H9 (cell line): ENCODE data around the gene CRABP1. TPM values are rescaled to one million over a fixed set of nuclear protein-coding genes. Genes with fewer than 3 reads are reported as not detected.
A peak's percentile ranks its signal among the peaks of the same experiment; 100 is the strongest.

ENCODE experiments used
- DNase-seq: peaks from one replicate; pipeline ENCODE4 v3.0.0-alpha.2; 2017
- H2AFZ ChIP-seq: one replicate; pipeline ENCODE4 v1.6.1; 2013; ENCODE audit warnings: mild to moderate bottlenecking, low read length, control low read depth, moderate library complexity
- H2AK5ac ChIP-seq: 2 replicates; pipeline ENCODE4 v1.6.1; 2013; ENCODE audit warnings: low read length, control low read depth, mixed read lengths; ENCODE audit not compliant: insufficient read length
- H2BK120ac ChIP-seq: one replicate; pipeline ENCODE4 v1.6.1; 2013; ENCODE audit warnings: low read depth, mild to moderate bottlenecking, low read length, control low read depth, inconsistent platforms; ENCODE audit not compliant: poor library complexity, severe bottlenecking
- H2BK12ac ChIP-seq: 2 replicates; pipeline ENCODE4 v1.6.1; 2013; ENCODE audit warnings: low read length, control low read depth, mixed read lengths, low read depth; ENCODE audit not compliant: insufficient read length
- H2BK15ac ChIP-seq: 2 replicates; pipeline ENCODE4 v1.6.1; 2013; ENCODE audit warnings: low read depth, low read length, control low read depth
- H2BK20ac ChIP-seq: one replicate; pipeline ENCODE4 v1.6.1; 2013; ENCODE audit warnings: low read depth, mild to moderate bottlenecking, low read length, control low read depth, inconsistent platforms; ENCODE audit not compliant: poor library complexity, severe bottlenecking
- H2BK5ac ChIP-seq: 2 replicates; pipeline ENCODE4 v1.6.1; 2013; ENCODE audit warnings: low read length, control low read depth, mixed read lengths; ENCODE audit not compliant: insufficient read length
- H3K14ac ChIP-seq: 2 replicates; pipeline ENCODE4 v1.6.1; 2013; ENCODE audit warnings: low read length, control low read depth; ENCODE audit not compliant: insufficient read depth
- H3K18ac ChIP-seq: 2 replicates; pipeline ENCODE4 v1.6.1; 2013; ENCODE audit warnings: low read depth, mild to moderate bottlenecking, mixed read lengths, low read length, control low read depth; ENCODE audit not compliant: insufficient read length
- H3K23ac ChIP-seq: 2 replicates; pipeline ENCODE4 v1.6.1; 2013; ENCODE audit warnings: low read length, control low read depth, mixed read lengths, low read depth; ENCODE audit not compliant: insufficient read length
- H3K23me2 ChIP-seq: 2 replicates; pipeline ENCODE4 v1.6.1; 2013; ENCODE audit warnings: low read depth, mild to moderate bottlenecking, mixed read lengths, low read length, control low read depth; ENCODE audit not compliant: insufficient read length, poor library complexity, severe bottlenecking
- H3K27ac ChIP-seq: 2 replicates; pipeline ENCODE4 v1.5.1; 2013; ENCODE audit warnings: low read length, control low read depth, mixed read lengths, low read depth; ENCODE audit not compliant: insufficient read length
- H3K27me3 ChIP-seq: 2 replicates; pipeline ENCODE4 v1.6.1; 2013; ENCODE audit warnings: low read length, control low read depth, inconsistent platforms; ENCODE audit not compliant: insufficient read depth
- H3K4ac ChIP-seq: 2 replicates; pipeline ENCODE4 v1.6.1; 2013; ENCODE audit warnings: low read depth, mild to moderate bottlenecking, control low read depth, inconsistent platforms, low read length, moderate library complexity
- H3K4me1 ChIP-seq: 2 replicates; pipeline ENCODE4 v1.6.1; 2013; ENCODE audit warnings: low read length, control low read depth, inconsistent platforms; ENCODE audit not compliant: insufficient read depth
- H3K4me2 ChIP-seq: 2 replicates; pipeline ENCODE4 v1.6.1; 2013; ENCODE audit warnings: low read length, control low read depth, mixed read lengths; ENCODE audit not compliant: insufficient read length, insufficient read depth
- H3K56ac ChIP-seq: 2 replicates; pipeline ENCODE4 v1.6.1; 2013; ENCODE audit warnings: low read depth, mild to moderate bottlenecking, mixed read lengths, low read length, control low read depth; ENCODE audit not compliant: insufficient read length
- H3K79me1 ChIP-seq: 2 replicates; pipeline ENCODE4 v1.6.1; 2013; ENCODE audit warnings: low read depth, mild to moderate bottlenecking, moderate library complexity, low read length, control low read depth, inconsistent platforms; ENCODE audit not compliant: insufficient read depth, poor library complexity, severe bottlenecking
- H3K79me2 ChIP-seq: 2 replicates; pipeline ENCODE4 v1.6.1; 2013; ENCODE audit warnings: low read length, control low read depth, inconsistent platforms; ENCODE audit not compliant: insufficient read depth
- H3K9ac ChIP-seq: 2 replicates; pipeline ENCODE4 v1.6.1; 2013; ENCODE audit warnings: low read length, control low read depth, mixed read lengths; ENCODE audit not compliant: insufficient read length; ENCODE audit errors: extremely low read depth
- H3K9me3 ChIP-seq: one replicate; pipeline ENCODE4 v1.6.1; 2013; ENCODE audit warnings: low read depth, low read length, inconsistent platforms; ENCODE audit not compliant: control insufficient read depth
- H3T11ph ChIP-seq: one replicate; pipeline ENCODE4 v1.6.1; 2013; ENCODE audit warnings: mild to moderate bottlenecking, low read length, control low read depth, inconsistent platforms
- H4K20me1 ChIP-seq: one replicate; pipeline ENCODE4 v1.6.1; 2013; ENCODE audit not compliant: control insufficient read depth, insufficient read length, insufficient read depth
- H4K5ac ChIP-seq: 2 replicates; pipeline ENCODE4 v1.6.1; 2013; ENCODE audit warnings: low read depth, mild to moderate bottlenecking, mixed read lengths, low read length, control low read depth; ENCODE audit not compliant: insufficient read length
- H4K8ac ChIP-seq: replicated peaks from 2 replicates; pipeline ENCODE4 v1.6.1; 2013; ENCODE audit warnings: low read length, control low read depth, mixed read lengths, low read depth; ENCODE audit not compliant: insufficient read length
- H4K91ac ChIP-seq: 2 replicates; pipeline ENCODE4 v1.6.1; 2013; ENCODE audit warnings: low read depth, mild to moderate bottlenecking, moderate library complexity, mixed read lengths, low read length, control low read depth; ENCODE audit not compliant: insufficient read length
- H3K27ac Mint-ChIP-seq, 3 experiments: 2 replicates in 2 of 3; 3 replicates in 1 of 3; pipeline ENCODE4 v1.8.0; 2020 to 2021; ENCODE audit warnings: mixed read lengths in 3 of 3, mild to moderate bottlenecking in 1 of 3, moderate library complexity in 1 of 3
- H3K27me3 Mint-ChIP-seq: 2 replicates; pipeline ENCODE4 v1.8.0; 2021; ENCODE audit warnings: low read depth, mild to moderate bottlenecking, moderate library complexity, mixed read lengths
- H3K36me3 Mint-ChIP-seq, 3 experiments: 2 replicates in 2 of 3; 3 replicates in 1 of 3; pipeline ENCODE4 v1.8.0; 2020 to 2021; ENCODE audit warnings: low read depth in 3 of 3, mixed read lengths in 3 of 3; ENCODE audit not compliant: insufficient read depth in 1 of 3
- H3K4me1 Mint-ChIP-seq, 2 experiments: 2 replicates each; pipeline ENCODE4 v1.8.0; 2020; ENCODE audit warnings: mixed read lengths in 2 of 2
- H3K4me3 Mint-ChIP-seq, 2 experiments: 2 replicates in 1 of 2; 3 replicates in 1 of 2; pipeline ENCODE4 v1.8.0; 2020 to 2021; ENCODE audit warnings: mild to moderate bottlenecking in 2 of 2, mixed read lengths in 2 of 2, moderate library complexity in 1 of 2
- H3K9me3 Mint-ChIP-seq, 2 experiments: 2 replicates in 1 of 2; 3 replicates in 1 of 2; pipeline ENCODE4 v1.8.0; 2020; ENCODE audit warnings: mild to moderate bottlenecking in 2 of 2, mixed read lengths in 2 of 2, moderate library complexity in 1 of 2
- WGBS: extraction: QIAGEN DNeasy Blood & Tissue Kit; methylation state at CpG from one replicate; pipeline ENCODE4 v1.1.7; 2013; ENCODE audit warnings: missing lambda C conversion rate, low lambda C conversion rate, mixed read lengths; ENCODE audit not compliant: insufficient read length; ENCODE audit errors: extremely low coverage; 5-methylcytosine and 5-hydroxymethylcytosine counted together
- total RNA-seq: library from RNA; stranded (reverse); gene quantifications from 2 replicates; pipeline ENCODE4 v1.2.1, GENCODE V29; 2021
- TF ChIP-seq, protein P1 (sequence below): fragments of 200-600 bp; sonication (generic); conservative IDR thresholded peaks from 3 replicates; pipeline ENCODE4 v1.8.0; 2021; ENCODE audit warnings: antibody characterized with exemption, mild to moderate bottlenecking

Gene CRABP1
- total RNA-seq, 1 experiment from 2014 or later = 93.1 TPM

DNA sequence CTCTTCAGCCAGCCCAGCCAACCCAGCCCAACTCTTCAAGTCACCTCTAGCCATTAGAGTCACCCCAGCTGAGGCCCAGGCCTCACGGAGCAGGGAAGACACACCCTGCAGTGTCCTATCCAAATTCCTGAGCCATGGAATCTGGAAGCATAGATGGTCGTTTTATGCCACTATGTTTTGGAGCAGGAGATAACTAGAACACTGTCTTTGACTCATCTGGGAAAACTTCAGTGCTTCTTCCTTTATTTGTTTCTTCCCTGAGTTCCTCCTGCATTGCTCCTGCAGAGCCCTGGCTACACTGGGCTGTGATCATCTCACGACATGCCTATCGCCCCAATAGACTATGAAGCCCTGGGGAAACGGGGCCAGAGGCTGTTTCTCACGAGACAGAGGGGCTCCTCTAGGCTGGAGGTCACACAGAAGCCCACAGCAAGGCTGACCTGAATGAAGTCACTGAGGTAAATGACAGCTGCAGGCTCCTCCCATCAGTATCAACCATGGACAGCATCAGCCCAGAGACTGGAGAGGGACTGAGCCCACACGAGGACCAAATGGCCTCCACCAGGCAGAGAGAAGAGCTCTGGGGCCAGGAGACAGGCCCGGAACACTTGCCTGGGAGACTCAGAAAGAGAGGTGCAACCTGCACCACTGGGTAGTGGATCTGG lies 22.7 kb downstream of the CRABP1 start:
- no peak overlapping the region for H2BK120ac ChIP-seq
- no peaks in the 10 kb centered on the region for H3K36me3 Mint-ChIP-seq
- H2BK5ac ChIP-seq = no peak overlapping the region
- no peaks in the 10 kb centered on the region for H4K20me1 ChIP-seq
- no peak overlapping the region for H2AK5ac ChIP-seq
- no peak overlapping the region for H3K56ac ChIP-seq
- H3K18ac ChIP-seq = no peak overlapping the region
- no peak overlapping the region for H3K4me3 Mint-ChIP-seq
- H3K9me3 ChIP-seq = no peaks in the 10 kb centered on the region
- H3T11ph ChIP-seq = no peak overlapping the region
- H3K23ac ChIP-seq = no peak overlapping the region
- no peak overlapping the region for H3K9ac ChIP-seq
- no peak overlapping the region for H4K5ac ChIP-seq
- peaks cover 23 to 33% of the 10 kb centered on the region in 2 experiments for H3K4me1 Mint-ChIP-seq
- DNase-seq = no peak
- WGBS = no CpG with 5 or more reads among the region's 8 CpGs
- H3K4me1 ChIP-seq = no peaks in the 10 kb centered on the region
- H3K9me3 Mint-ChIP-seq = no peaks in the 10 kb centered on the region
- TF ChIP-seq, protein P1, sequence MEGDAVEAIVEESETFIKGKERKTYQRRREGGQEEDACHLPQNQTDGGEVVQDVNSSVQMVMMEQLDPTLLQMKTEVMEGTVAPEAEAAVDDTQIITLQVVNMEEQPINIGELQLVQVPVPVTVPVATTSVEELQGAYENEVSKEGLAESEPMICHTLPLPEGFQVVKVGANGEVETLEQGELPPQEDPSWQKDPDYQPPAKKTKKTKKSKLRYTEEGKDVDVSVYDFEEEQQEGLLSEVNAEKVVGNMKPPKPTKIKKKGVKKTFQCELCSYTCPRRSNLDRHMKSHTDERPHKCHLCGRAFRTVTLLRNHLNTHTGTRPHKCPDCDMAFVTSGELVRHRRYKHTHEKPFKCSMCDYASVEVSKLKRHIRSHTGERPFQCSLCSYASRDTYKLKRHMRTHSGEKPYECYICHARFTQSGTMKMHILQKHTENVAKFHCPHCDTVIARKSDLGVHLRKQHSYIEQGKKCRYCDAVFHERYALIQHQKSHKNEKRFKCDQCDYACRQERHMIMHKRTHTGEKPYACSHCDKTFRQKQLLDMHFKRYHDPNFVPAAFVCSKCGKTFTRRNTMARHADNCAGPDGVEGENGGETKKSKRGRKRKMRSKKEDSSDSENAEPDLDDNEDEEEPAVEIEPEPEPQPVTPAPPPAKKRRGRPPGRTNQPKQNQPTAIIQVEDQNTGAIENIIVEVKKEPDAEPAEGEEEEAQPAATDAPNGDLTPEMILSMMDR = no peak
- H3K4me2 ChIP-seq = no peak overlapping the region
- H3K79me2 ChIP-seq = no peaks in the 10 kb centered on the region
- no peak overlapping the region for H2AFZ ChIP-seq
- H4K91ac ChIP-seq = no peak overlapping the region
- no peak overlapping the region for H3K4ac ChIP-seq
- H3K14ac ChIP-seq = no peak overlapping the region
- no peak overlapping the region for H3K27ac ChIP-seq
- peaks cover 8% of the 10 kb centered on the region for H3K27me3 Mint-ChIP-seq
- H3K79me1 ChIP-seq = no peaks in the 10 kb centered on the region
- no peak overlapping the region for H2BK15ac ChIP-seq
- H3K23me2 ChIP-seq = no peaks in the 10 kb centered on the region
- H3K27me3 ChIP-seq = no peaks in the 10 kb centered on the region
- no peak overlapping the region for H2BK20ac ChIP-seq
- peak overlapping the region in 1 of 3 experiments; percentile 36; a peak in 1 of 7 replicates for H3K27ac Mint-ChIP-seq
- H4K8ac ChIP-seq = no peak overlapping the region
- H2BK12ac ChIP-seq = no peak overlapping the region
